Lung (tissue), 12 donors: ENCODE results near the gene CLCNKA. TPM values are rescaled to one million over a fixed set of nuclear protein-coding genes. Genes with fewer than 3 reads are reported as not detected.
"Not testable (repeated sequence)": the region's sequence is repeated elsewhere in the genome, so short reads cannot be mapped to it uniquely, and the experiment has no call there.

Experiments used
- ATAC-seq: fragments of 200-7000 bp; cut with Tn5 transposase; one replicate; pipeline ENCODE4 v1.9.1; 2020; ENCODE audit warnings: moderate number of reproducible peaks; ENCODE audit not compliant: insufficient read depth, low FRiP score
- DNase-seq, 3 donors: peaks; one replicate each; pipeline ENCODE4 v3.0.0-alpha.2; 2013 to 2017
- H3K27ac ChIP-seq, 2 donors: one replicate each; pipeline ENCODE4 v1.5.1; 2013; ENCODE audit warnings: mild to moderate bottlenecking in 2 of 2, moderate library complexity in 2 of 2, control low read depth in 1 of 2, inconsistent platforms in 1 of 2, low read depth in 1 of 2, low read length in 1 of 2
- H3K27me3 ChIP-seq, 3 donors: one replicate each; pipeline ENCODE4 v1.5.1; 2013; ENCODE audit warnings: low read length in 2 of 3; ENCODE audit not compliant: control insufficient read depth in 3 of 3, insufficient read depth in 3 of 3
- H3K36me3 ChIP-seq, 4 donors: one replicate each; pipeline ENCODE4 v1.5.1; 2013; ENCODE audit warnings: low read length in 4 of 4, mild to moderate bottlenecking in 1 of 4, moderate library complexity in 1 of 4; ENCODE audit not compliant: control insufficient read depth in 4 of 4, insufficient read depth in 4 of 4
- H3K4me1 ChIP-seq, 5 donors: one replicate each; pipeline ENCODE4 v1.5.1; 2013; ENCODE audit warnings: low read length in 5 of 5, mild to moderate bottlenecking in 2 of 5, moderate library complexity in 1 of 5; ENCODE audit not compliant: control insufficient read depth in 5 of 5, insufficient read depth in 5 of 5
- H3K4me3 ChIP-seq: one replicate; pipeline ENCODE4 v1.5.1; 2013; ENCODE audit warnings: mild to moderate bottlenecking, control low read depth, moderate library complexity
- H3K9ac ChIP-seq, 2 donors: one replicate each; pipeline ENCODE4 v1.5.1; 2013; ENCODE audit warnings: low read length in 2 of 2, control low read depth in 1 of 2; ENCODE audit not compliant: insufficient read depth in 1 of 2
- H3K9me3 ChIP-seq, 4 donors: one replicate each; pipeline ENCODE4 v1.5.1; 2013; ENCODE audit warnings: low read length in 3 of 4, mild to moderate bottlenecking in 1 of 4, moderate library complexity in 1 of 4; ENCODE audit not compliant: control insufficient read depth in 4 of 4, insufficient read depth in 3 of 4
- WGBS, 2 donors: extraction: QIAGEN DNeasy Blood & Tissue Kit; methylation state at CpG; one replicate each; pipeline ENCODE4 v1.1.7; 2013; 5-methylcytosine and 5-hydroxymethylcytosine counted together
- polyA plus RNA-seq, 2 donors: library from polyadenylated mRNA; stranded (reverse); fragments of 200-250 nt; gene quantifications; one replicate each; pipeline ENCODE4 v1.2.1, GENCODE V29; 2013
- total RNA-seq, 2 donors: library from RNA; depleted of rRNA in 1 of 2; stranded (reverse); fragments of >200 nt in 1 of 2; gene quantifications; one replicate each; pipeline ENCODE4 v1.2.1, GENCODE V29; 2014 to 2021
- TF ChIP-seq, protein P1 (sequence below): IDR thresholded peaks from 2 replicates; pipeline ENCODE4 v1.5.1; 2012; ENCODE audit warnings: mild to moderate bottlenecking; ENCODE audit errors: control extremely low read depth, extremely low read depth
- donor health status: control.
- donor health status: control.
- donor health status: Bipolar disorder and iron deficiency.
- donor health status: healthy.
- donor health status: DM: yes; HTN: yes; CAD: no.

The CLCNKA gene
- total and polyA plus RNA-seq, 4 donors: 0.10 to 1.3 (median 0.17) TPM; not detected in 1

- H3K36me3 ChIP-seq: peaks cover 2 to 15% (median 11%) of the 10 kb centered on the region in 4 donors
- peak overlapping the region; percentile 99 for H3K4me3 ChIP-seq
- H3K9ac ChIP-seq: peak overlapping the region; percentile 36 to 46
- DNase-seq (peak in 1 of 3 donors; percentile 46), ATAC-seq (peak; percentile 46)
- peaks cover 0 to 7% (median 3%) of the 10 kb centered on the region in 5 donors for H3K4me1 ChIP-seq
- H3K27me3 ChIP-seq: no peaks in the 10 kb centered on the region
- 1% methylated on average over 31 to 47 of the region's 47 CpGs for WGBS, 2 donors
- H3K9me3 ChIP-seq: peaks cover 0 to 4% (median 0%) of the 10 kb centered on the region in 4 donors
- H3K27ac ChIP-seq: peak overlapping the region; percentile 37 to 85
- TF ChIP-seq, protein P1, sequence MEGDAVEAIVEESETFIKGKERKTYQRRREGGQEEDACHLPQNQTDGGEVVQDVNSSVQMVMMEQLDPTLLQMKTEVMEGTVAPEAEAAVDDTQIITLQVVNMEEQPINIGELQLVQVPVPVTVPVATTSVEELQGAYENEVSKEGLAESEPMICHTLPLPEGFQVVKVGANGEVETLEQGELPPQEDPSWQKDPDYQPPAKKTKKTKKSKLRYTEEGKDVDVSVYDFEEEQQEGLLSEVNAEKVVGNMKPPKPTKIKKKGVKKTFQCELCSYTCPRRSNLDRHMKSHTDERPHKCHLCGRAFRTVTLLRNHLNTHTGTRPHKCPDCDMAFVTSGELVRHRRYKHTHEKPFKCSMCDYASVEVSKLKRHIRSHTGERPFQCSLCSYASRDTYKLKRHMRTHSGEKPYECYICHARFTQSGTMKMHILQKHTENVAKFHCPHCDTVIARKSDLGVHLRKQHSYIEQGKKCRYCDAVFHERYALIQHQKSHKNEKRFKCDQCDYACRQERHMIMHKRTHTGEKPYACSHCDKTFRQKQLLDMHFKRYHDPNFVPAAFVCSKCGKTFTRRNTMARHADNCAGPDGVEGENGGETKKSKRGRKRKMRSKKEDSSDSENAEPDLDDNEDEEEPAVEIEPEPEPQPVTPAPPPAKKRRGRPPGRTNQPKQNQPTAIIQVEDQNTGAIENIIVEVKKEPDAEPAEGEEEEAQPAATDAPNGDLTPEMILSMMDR: no peak
These were observed 46.5 kb upstream of the CLCNKA start for GRCh38 chr1:15975358-15975804.

GRCh38 chr1:15975805-15976680, 45.8 kb upstream of the CLCNKA start, which contains the start of gene ZBTB17:
TSS of gene ZBTB17 (minus strand) at chr1:15976101. CDS start at chr1:15948495, 27,606 bp downstream.
- Histone ChIP-seq H3K36me3 (peaks cover 2 to 15% (median 11%) of the 10 kb centered on the region in 4 donors), H3K27me3 (no peaks in the 10 kb centered on the region), H3K4me1 (peaks cover 0 to 7% (median 3%) of the 10 kb centered on the region in 5 donors), H3K4me3 (peak within 1 kb of the TSS; percentile 99), H3K9ac (peak within 1 kb of the TSS; percentile 36 to 46), H3K9me3 (peaks cover 0 to 4% (median 0%) of the 10 kb centered on the region in 4 donors), H3K27ac (peak within 1 kb of the TSS; percentile 85 to 89)
- TF ChIP-seq, protein P1: no peak
- 8 to 9% methylated on average over 44 to 47 of the region's 47 CpGs for WGBS, 2 donors
- ATAC-seq (peak; percentile 97), DNase-seq (peak; percentile 94 to 96 (median 95))

- not testable (repeated sequence) for DNase-seq, H3K27ac ChIP-seq, H3K4me3 ChIP-seq, H3K4me1 ChIP-seq, H3K9ac ChIP-seq, H3K36me3 ChIP-seq, H3K27me3 ChIP-seq, ATAC-seq, H3K9me3 ChIP-seq
- 94 to 97% methylated on average over 4 of the region's 4 CpGs for WGBS, 2 donors
These were observed 43.9 kb upstream of the CLCNKA start for GRCh38 chr1:15977947-15978346.

- DNase-seq (no peak), ATAC-seq (no peak)
- TF ChIP-seq, protein P1: no peak
These were observed 40.2 kb upstream of the CLCNKA start for GRCh38 chr1:15981679-15982078.

More at GRCh38 chr1:15981679-15982078, 40.2 kb upstream of the CLCNKA start:
- Histone ChIP-seq H3K27ac (no peak overlapping the region), H3K9me3 (no peaks in the 10 kb centered on the region), H3K9ac (no peak overlapping the region), H3K4me1 (no peaks in the 10 kb centered on the region), H3K36me3 (no peaks in the 10 kb centered on the region), H3K4me3 (no peak overlapping the region), H3K27me3 (no peaks in the 10 kb centered on the region)
- 85 to 87% methylated on average over 3 of the region's 3 CpGs for WGBS, 2 donors
